Nephron progenitor cell (in vitro differentiated cells): Measurements from ENCODE around the gene FAM171A2.

Experiments used
- DNase-seq: peaks from one replicate; pipeline ENCODE4 v3.0.0; 2021
- H3K27ac Mint-ChIP-seq: 2 replicates; pipeline ENCODE4 v1.8.0; 2021; ENCODE audit warnings: mild to moderate bottlenecking, moderate library complexity, mixed read lengths
- H3K27me3 Mint-ChIP-seq: 2 replicates; pipeline ENCODE4 v1.8.0; 2021; ENCODE audit warnings: mild to moderate bottlenecking, low read depth, mixed read lengths; ENCODE audit not compliant: poor library complexity
- H3K36me3 Mint-ChIP-seq: 2 replicates; pipeline ENCODE4 v1.8.0; 2021; ENCODE audit warnings: low read depth, mixed read lengths
- H3K4me1 Mint-ChIP-seq: 2 replicates; pipeline ENCODE4 v1.8.0; 2021; ENCODE audit warnings: mixed read lengths
- H3K4me3 Mint-ChIP-seq: 2 replicates; pipeline ENCODE4 v1.8.0; 2021; ENCODE audit warnings: mild to moderate bottlenecking, moderate library complexity, mixed read lengths
- H3K9me3 Mint-ChIP-seq: 2 replicates; pipeline ENCODE4 v1.8.0; 2021; ENCODE audit warnings: mild to moderate bottlenecking, moderate library complexity, mixed read lengths
- TF ChIP-seq, protein P1 (sequence below): fragments of 200-600 bp; sonication (generic); IDR thresholded peaks from 2 replicates; pipeline ENCODE4 v1.5.0; 2021; ENCODE audit warnings: antibody characterized with exemption

The FAM171A2 gene

DNA sequence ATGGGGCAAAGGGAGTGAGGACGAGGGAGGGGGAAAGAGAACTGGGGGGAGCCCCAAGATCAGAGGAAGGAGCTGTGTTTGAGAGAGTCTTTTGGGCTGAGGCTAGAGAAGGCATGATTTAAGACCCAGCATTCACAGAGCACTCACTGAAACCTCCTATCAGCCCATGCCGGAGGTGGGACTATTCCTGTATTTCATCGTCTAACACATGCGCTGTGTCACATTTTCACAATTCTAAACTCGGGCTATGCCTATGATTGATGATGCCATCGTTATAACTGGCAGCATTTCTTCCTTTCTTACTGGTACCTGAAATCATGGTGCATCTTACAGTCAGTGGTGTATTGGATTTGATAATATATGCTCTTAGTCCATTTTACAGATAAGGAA lies 3.5 kb downstream of the FAM171A2 start:
- no peak for DNase-seq
- TF ChIP-seq, protein P1, sequence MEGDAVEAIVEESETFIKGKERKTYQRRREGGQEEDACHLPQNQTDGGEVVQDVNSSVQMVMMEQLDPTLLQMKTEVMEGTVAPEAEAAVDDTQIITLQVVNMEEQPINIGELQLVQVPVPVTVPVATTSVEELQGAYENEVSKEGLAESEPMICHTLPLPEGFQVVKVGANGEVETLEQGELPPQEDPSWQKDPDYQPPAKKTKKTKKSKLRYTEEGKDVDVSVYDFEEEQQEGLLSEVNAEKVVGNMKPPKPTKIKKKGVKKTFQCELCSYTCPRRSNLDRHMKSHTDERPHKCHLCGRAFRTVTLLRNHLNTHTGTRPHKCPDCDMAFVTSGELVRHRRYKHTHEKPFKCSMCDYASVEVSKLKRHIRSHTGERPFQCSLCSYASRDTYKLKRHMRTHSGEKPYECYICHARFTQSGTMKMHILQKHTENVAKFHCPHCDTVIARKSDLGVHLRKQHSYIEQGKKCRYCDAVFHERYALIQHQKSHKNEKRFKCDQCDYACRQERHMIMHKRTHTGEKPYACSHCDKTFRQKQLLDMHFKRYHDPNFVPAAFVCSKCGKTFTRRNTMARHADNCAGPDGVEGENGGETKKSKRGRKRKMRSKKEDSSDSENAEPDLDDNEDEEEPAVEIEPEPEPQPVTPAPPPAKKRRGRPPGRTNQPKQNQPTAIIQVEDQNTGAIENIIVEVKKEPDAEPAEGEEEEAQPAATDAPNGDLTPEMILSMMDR: no peak
- Mint-ChIP-seq H3K36me3 (peaks cover 11% of the 10 kb centered on the region), H3K27ac (peak overlapping the region; percentile 90), H3K27me3 (peaks cover 8% of the 10 kb centered on the region), H3K4me1 (peaks cover 46% of the 10 kb centered on the region), H3K4me3 (peak overlapping the region; percentile 87), H3K9me3 (no peaks in the 10 kb centered on the region)

DNA sequence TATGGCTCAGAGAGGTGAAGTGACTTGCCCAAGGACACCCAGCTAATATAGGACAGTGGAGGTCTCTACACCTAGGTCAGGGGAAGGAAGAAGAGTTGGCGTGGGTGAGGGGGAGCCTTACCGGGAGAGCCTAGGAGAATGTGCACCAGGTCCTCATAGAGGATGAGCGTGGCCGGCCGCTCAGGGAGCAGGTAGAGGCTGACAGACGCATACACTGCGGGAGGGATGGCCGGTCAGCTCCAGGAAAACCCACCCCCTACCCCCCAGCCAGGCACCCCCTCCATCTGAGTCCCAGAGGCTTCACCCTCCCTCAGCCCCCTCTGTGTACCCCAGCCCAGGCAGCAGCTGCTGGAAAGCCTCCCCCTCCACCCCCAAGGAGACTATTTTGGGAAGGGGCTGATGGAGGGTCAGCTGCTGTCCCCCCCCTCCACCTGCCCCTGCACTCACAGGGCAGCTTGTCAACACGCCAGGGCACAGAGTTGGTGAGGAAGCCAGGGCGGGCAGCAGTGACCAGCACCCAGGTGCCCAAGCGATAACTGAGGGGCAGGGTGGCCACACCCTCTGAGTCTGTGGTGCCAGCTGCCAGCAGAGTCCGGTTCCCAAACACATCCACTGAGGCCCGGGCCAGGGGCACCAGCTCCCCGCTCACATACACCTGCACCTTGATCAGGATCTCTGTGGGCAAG lies 4.1 kb downstream of the FAM171A2 start:
- Mint-ChIP-seq H3K36me3 (peaks cover 11% of the 10 kb centered on the region), H3K27me3 (peaks cover 3% of the 10 kb centered on the region), H3K27ac (no peak overlapping the region), H3K9me3 (no peaks in the 10 kb centered on the region), H3K4me1 (peaks cover 44% of the 10 kb centered on the region), H3K4me3 (no peak overlapping the region)
- DNase-seq: no peak
- TF ChIP-seq, protein P1: no peak

DNA sequence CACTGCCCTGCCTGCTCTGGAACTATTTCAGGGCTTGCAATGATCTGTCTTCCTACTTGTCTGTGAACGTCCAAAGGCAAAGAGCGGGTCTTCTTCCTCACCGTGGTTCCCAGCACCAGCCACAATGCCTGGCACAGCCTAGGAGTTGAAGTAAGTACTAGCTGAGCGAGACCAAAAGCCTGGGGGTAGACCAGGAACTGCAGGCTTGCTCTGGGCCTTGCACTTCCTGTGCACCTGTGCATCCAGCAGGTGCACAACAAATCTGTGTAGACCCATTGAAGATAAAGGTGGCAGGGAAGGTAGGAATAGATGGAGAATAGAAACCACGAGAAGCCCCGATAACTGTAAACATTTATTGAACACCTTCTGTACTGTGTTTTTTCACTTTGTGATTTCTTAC lies 4.6 kb downstream of the FAM171A2 start:
- TF ChIP-seq, protein P1: no peak
- H3K4me1 Mint-ChIP-seq: peaks cover 44% of the 10 kb centered on the region
- H3K36me3 Mint-ChIP-seq: peaks cover 11% of the 10 kb centered on the region
- no peaks in the 10 kb centered on the region for H3K27me3 Mint-ChIP-seq
- no peak for DNase-seq
- H3K27ac Mint-ChIP-seq: no peak overlapping the region
- no peaks in the 10 kb centered on the region for H3K9me3 Mint-ChIP-seq
- no peak overlapping the region for H3K4me3 Mint-ChIP-seq

DNA sequence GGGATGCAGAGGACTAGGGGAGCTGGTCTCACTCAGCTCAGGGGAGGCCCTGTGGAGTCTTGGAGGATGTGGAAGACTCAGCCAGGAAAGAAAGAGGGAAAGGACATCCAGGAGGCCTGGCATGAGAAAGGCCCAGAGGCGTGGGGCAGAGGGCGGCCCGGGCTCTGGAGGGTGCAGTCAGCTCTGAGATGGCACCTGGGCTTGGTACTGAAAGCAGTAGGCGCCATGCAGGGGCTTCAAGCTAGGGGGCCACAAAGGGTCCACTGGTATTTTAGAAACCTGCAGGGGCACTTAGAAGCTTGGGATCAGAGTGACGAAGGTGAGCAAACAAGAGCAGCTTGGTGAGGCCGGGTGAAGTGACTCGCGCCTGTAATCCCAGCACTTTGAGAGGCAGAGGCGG lies 5.6 kb downstream of the FAM171A2 start:
- Mint-ChIP-seq H3K36me3 (peaks cover 12% of the 10 kb centered on the region), H3K9me3 (no peaks in the 10 kb centered on the region), H3K4me3 (no peak overlapping the region), H3K27me3 (peaks cover 2% of the 10 kb centered on the region), H3K4me1 (peaks cover 46% of the 10 kb centered on the region), H3K27ac (peak overlapping the region; percentile 91)
- no peak for DNase-seq
- TF ChIP-seq, protein P1: no peak

DNA sequence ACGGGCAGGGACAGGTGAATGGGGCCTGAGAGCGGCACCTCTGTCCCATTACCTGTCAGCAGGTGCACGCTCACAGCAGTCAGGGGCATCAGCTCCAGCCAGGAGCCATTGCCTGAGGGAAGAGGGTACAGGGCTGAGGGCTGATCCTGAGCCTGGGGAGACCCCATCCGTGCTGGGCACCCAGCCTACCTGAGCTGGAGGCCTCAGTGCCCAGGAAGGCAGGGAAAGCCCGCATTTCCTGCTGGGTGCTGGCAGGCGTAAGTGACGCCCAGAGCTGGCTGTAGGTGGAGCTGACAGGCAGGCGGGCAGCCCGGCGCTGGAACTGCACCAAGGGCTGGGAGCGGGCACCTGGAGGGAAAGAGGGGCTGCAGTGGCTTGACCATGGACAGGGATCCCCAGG lies 7.4 kb downstream of the FAM171A2 start:
- H3K9me3 Mint-ChIP-seq: no peaks in the 10 kb centered on the region
- H3K4me3 Mint-ChIP-seq: no peak overlapping the region
- DNase-seq: no peak
- peaks cover 16% of the 10 kb centered on the region for H3K36me3 Mint-ChIP-seq
- TF ChIP-seq, protein P1: no peak
- peaks cover 38% of the 10 kb centered on the region for H3K4me1 Mint-ChIP-seq
- peaks cover 4% of the 10 kb centered on the region for H3K27me3 Mint-ChIP-seq
- no peak overlapping the region for H3K27ac Mint-ChIP-seq

DNA sequence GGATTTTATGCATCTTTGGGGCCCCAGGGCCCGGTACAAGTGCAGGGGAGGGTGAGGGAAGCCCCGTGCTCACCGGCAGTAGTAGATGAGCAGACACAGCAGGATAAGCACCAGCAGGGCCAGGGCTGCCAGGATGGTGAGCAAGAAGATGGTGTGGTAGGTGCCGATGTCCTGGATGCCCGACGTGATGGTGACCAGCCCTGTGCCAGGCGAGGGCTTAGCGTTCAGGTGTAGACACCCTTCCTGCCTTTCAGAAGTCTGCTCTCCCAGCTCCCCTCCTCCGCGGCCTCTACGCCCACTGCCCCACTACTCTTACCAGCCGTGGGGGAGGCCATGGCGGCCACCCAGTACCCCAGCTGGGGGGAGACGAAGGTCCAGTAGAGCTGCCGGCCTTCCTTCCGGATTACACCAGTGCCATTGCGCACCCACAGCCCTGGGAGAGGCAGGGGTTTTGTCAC lies 8.0 kb downstream of the FAM171A2 start:
- Mint-ChIP-seq H3K9me3 (no peaks in the 10 kb centered on the region), H3K4me1 (peaks cover 32% of the 10 kb centered on the region), H3K27me3 (peaks cover 4% of the 10 kb centered on the region), H3K27ac (no peak overlapping the region), H3K4me3 (no peak overlapping the region), H3K36me3 (peaks cover 16% of the 10 kb centered on the region)
- TF ChIP-seq, protein P1: no peak
- DNase-seq: no peak
